HL-60 (cell line): Measurements from ENCODE around the gene ATOH1.

Experiments used
- DNase-seq, 2 experiments: peaks; one replicate each; pipeline ENCODE4 v3.0.0-alpha.2; 2010 to 2020; ENCODE audit warnings: low read depth in 1 of 2, low spot score in 1 of 2
- H3K27ac ChIP-seq: fragments of 250-450 bp; sonication (Bioruptor Pico); replicated peaks from 2 replicates; pipeline ENCODE4 v1.5.1; 2020; ENCODE audit warnings: mild to moderate bottlenecking, moderate library complexity
- H3K27me3 ChIP-seq: fragments of 250-450 bp; sonication (Bioruptor Pico); 2 replicates; pipeline ENCODE4 v1.5.1; 2021; ENCODE audit warnings: mild to moderate bottlenecking, moderate library complexity; ENCODE audit not compliant: insufficient read depth, poor library complexity, severe bottlenecking
- H3K4me3 ChIP-seq: replicated peaks from 2 replicates; pipeline ENCODE4 v1.5.1; 2011; ENCODE audit warnings: mild to moderate bottlenecking, control low read depth, low read length; ENCODE audit not compliant: insufficient read depth
- CTCF ChIP-seq: IDR thresholded peaks from one replicate; pipeline ENCODE4 v1.5.1; 2011; ENCODE audit warnings: low read length, control low read depth, inconsistent platforms; ENCODE audit not compliant: insufficient read depth
- GABPA ChIP-seq: IDR thresholded peaks from 2 replicates; pipeline ENCODE4 v1.6.1; 2012; ENCODE audit warnings: low read depth
- POLR2AphosphoS5 ChIP-seq: IDR thresholded peaks from 2 replicates; pipeline ENCODE4 v1.6.1; 2012; ENCODE audit warnings: low read depth
- SPI1 ChIP-seq: IDR thresholded peaks from 2 replicates; pipeline ENCODE4 v1.6.1; 2012; ENCODE audit warnings: low read depth, mild to moderate bottlenecking, borderline replicate concordance
- TF ChIP-seq, protein P1 (sequence below): IDR thresholded peaks from 2 replicates; pipeline ENCODE4 v1.6.1; 2012; ENCODE audit warnings: low read depth; ENCODE audit not compliant: insufficient replicate concordance

ATOH1 gene

DNA sequence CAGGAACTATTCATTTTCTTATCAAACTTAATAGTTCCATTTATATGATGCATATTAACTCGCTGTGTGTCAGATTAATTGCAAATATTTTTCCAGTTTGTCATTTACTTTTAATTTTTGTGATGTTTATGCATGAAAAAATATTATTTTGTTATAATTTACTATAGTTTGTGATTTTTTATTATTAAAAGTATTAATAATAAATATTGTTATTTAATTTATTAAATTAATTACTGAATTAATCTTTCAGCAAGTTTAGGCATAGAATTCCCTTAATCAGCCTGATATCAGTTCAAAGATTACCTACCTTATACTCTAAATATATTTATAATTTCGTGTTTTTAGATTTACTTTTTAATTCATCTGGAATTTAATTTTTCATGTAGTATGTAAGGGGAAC lies 15.5 kb upstream of the ATOH1 start:
- H3K27ac ChIP-seq, result no peak overlapping the region
- DNase-seq, result no peak
- TF ChIP-seq, protein P1, sequence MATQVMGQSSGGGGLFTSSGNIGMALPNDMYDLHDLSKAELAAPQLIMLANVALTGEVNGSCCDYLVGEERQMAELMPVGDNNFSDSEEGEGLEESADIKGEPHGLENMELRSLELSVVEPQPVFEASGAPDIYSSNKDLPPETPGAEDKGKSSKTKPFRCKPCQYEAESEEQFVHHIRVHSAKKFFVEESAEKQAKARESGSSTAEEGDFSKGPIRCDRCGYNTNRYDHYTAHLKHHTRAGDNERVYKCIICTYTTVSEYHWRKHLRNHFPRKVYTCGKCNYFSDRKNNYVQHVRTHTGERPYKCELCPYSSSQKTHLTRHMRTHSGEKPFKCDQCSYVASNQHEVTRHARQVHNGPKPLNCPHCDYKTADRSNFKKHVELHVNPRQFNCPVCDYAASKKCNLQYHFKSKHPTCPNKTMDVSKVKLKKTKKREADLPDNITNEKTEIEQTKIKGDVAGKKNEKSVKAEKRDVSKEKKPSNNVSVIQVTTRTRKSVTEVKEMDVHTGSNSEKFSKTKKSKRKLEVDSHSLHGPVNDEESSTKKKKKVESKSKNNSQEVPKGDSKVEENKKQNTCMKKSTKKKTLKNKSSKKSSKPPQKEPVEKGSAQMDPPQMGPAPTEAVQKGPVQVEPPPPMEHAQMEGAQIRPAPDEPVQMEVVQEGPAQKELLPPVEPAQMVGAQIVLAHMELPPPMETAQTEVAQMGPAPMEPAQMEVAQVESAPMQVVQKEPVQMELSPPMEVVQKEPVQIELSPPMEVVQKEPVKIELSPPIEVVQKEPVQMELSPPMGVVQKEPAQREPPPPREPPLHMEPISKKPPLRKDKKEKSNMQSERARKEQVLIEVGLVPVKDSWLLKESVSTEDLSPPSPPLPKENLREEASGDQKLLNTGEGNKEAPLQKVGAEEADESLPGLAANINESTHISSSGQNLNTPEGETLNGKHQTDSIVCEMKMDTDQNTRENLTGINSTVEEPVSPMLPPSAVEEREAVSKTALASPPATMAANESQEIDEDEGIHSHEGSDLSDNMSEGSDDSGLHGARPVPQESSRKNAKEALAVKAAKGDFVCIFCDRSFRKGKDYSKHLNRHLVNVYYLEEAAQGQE, result no peak
- TF ChIP-seq SPI1 (no peak), GABPA (no peak), CTCF (no peak), POLR2AphosphoS5 (no peak)
- no peaks in the 10 kb centered on the region for H3K27me3 ChIP-seq
- H3K4me3 ChIP-seq, result no peak overlapping the region

- H3K27me3 ChIP-seq, result no peaks in the 10 kb centered on the region
- no peak for TF ChIP-seq GABPA
- no peak for TF ChIP-seq CTCF
- TF ChIP-seq SPI1, result no peak
- TF ChIP-seq, protein P1, result no peak
- no peak for TF ChIP-seq POLR2AphosphoS5
- H3K27ac ChIP-seq, result peak overlapping the region; percentile 66
- no peak overlapping the region for H3K4me3 ChIP-seq
- DNase-seq, result no peak
Observed at GRCh38 chr4:93814141-93814540, 14.4 kb upstream of the ATOH1 start.

- Histone ChIP-seq H3K4me3 (no peak overlapping the region), H3K27ac (peak overlapping the region; percentile 66), H3K27me3 (no peaks in the 10 kb centered on the region)
- 0 out of 2 replicates have a peak, but pooled peaks have one; percentile 44 for TF ChIP-seq GABPA
- peak; percentile 96 for TF ChIP-seq SPI1
- peak; percentile 50; the same call in 1 of the 2 replicates for TF ChIP-seq POLR2AphosphoS5
- TF ChIP-seq, protein P1, result no peak
- TF ChIP-seq CTCF, result no peak
- DNase-seq, result peak; percentile 67 to 93
Observed at GRCh38 chr4:93814722-93815121, 13.8 kb upstream of the ATOH1 start.
